Keratinocyte (primary cell): ENCODE measurements around the gene STON2. TPM values are rescaled to one million over a fixed set of nuclear protein-coding genes. Genes with fewer than 3 reads are reported as not detected.

Experiments used
- DNase-seq: peaks from one replicate; pipeline ENCODE4 v3.0.0-alpha.2; 2011; ENCODE audit warnings: low read depth, missing footprints, low spot score
- FAIRE-seq: peaks from 2 replicates; lab custom pipeline; 2011; peaks lifted over from hg19 to GRCh38; lab: Jason Lieb, UNC
- H2AFZ ChIP-seq: 2 replicates; pipeline ENCODE4 v1.6.0; 2012; ENCODE audit warnings: low read length, control low read depth, inconsistent platforms; ENCODE audit not compliant: control insufficient read depth
- H3K27ac ChIP-seq: 2 replicates; pipeline ENCODE4 v1.5.1; 2011; ENCODE audit warnings: low read length; ENCODE audit not compliant: control insufficient read depth, insufficient read depth
- H3K27me3 ChIP-seq: 3 replicates; pipeline ENCODE4 v1.6.0; 2011; ENCODE audit warnings: low read length; ENCODE audit not compliant: control insufficient read depth, insufficient read depth; ENCODE audit errors: extremely low read depth
- H3K36me3 ChIP-seq, 2 experiments: 2 replicates in 1 of 2; 3 replicates in 1 of 2; pipeline ENCODE4 v1.5.1; 2011; ENCODE audit warnings: low read length in 2 of 2, mild to moderate bottlenecking in 1 of 2; ENCODE audit not compliant: control insufficient read depth in 2 of 2, insufficient read depth in 2 of 2; ENCODE audit errors: extremely low read depth in 1 of 2
- H3K4me1 ChIP-seq: 3 replicates; pipeline ENCODE4 v1.5.1; 2011; ENCODE audit warnings: low read length; ENCODE audit not compliant: control insufficient read depth, insufficient read depth; ENCODE audit errors: extremely low read depth
- H3K4me2 ChIP-seq: 3 replicates; pipeline ENCODE4 v1.6.0; 2011; ENCODE audit warnings: low read depth, low read length; ENCODE audit not compliant: control insufficient read depth, insufficient read depth; ENCODE audit errors: extremely low read depth
- H3K4me3 ChIP-seq, 3 experiments: fragments of 200-600 bp in 1 of 3; sonication (generic) in 1 of 3; 2 replicates in 2 of 3; 3 replicates in 1 of 3; pipeline ENCODE4 v1.5.1; 2011 to 2016; ENCODE audit warnings: low read length in 3 of 3, mild to moderate bottlenecking in 3 of 3, control low read depth in 2 of 3, inconsistent platforms in 1 of 3, low read depth in 1 of 3, mixed read lengths in 1 of 3, mixed run types in 1 of 3, moderate library complexity in 1 of 3; ENCODE audit not compliant: control insufficient read depth in 2 of 3, insufficient read depth in 2 of 3; ENCODE audit errors: extremely low read depth in 1 of 3
- H3K79me2 ChIP-seq: 2 replicates; pipeline ENCODE4 v1.6.0; 2012; ENCODE audit warnings: low read length; ENCODE audit not compliant: control insufficient read depth, insufficient read depth
- H3K9ac ChIP-seq: 3 replicates; pipeline ENCODE4 v1.6.0; 2011; ENCODE audit warnings: low read length; ENCODE audit not compliant: control insufficient read depth, insufficient read depth; ENCODE audit errors: extremely low read depth
- H3K9me1 ChIP-seq: 3 replicates; pipeline ENCODE4 v1.6.0; 2011; ENCODE audit warnings: low read length; ENCODE audit not compliant: control insufficient read depth, insufficient read depth; ENCODE audit errors: extremely low read depth
- H3K9me3 ChIP-seq: 2 replicates; pipeline ENCODE4 v1.5.1; 2012; ENCODE audit warnings: low read depth, low read length; ENCODE audit not compliant: control insufficient read depth
- H4K20me1 ChIP-seq: 3 replicates; pipeline ENCODE4 v1.6.0; 2011; ENCODE audit warnings: low read length; ENCODE audit not compliant: control insufficient read depth, insufficient read depth; ENCODE audit errors: extremely low read depth
- EZH2 ChIP-seq: IDR thresholded peaks from one replicate; pipeline ENCODE4 v1.6.1; 2012; ENCODE audit warnings: inconsistent platforms, mild to moderate bottlenecking, low read length, moderate library complexity
- dilution Hi-C: fragments of 300-500 bp; cut with MboI; formaldehyde crosslinking; loops from one replicate; pipeline ENCODE4 v1.7.0; 2020; ENCODE audit warnings: low sequenced_read_pairs; ENCODE audit not compliant: extremely low pct_ligation_motif_present
- polyA plus RNA-seq, 5 experiments: library from polyadenylated mRNA; depleted of rRNA in 3 of 5; stranded (reverse) in 3 of 5; stranded (forward) in 1 of 5; unstranded in 1 of 5; fragments of >200 nt; gene quantifications; 1 replicate in 1 of 5; 2 replicates in 3 of 5; 3 replicates in 1 of 5; pipeline versions ENCODE4 v1.2.1 to v1.2.3, GENCODE V29; 2011 to 2012; ENCODE audit warnings: missing spikeins in 2 of 5, low read depth in 1 of 5, low replicate concordance in 1 of 5
- TF ChIP-seq, protein P1 (sequence below), 3 experiments: IDR thresholded peaks in 1 of 3; conservative IDR thresholded peaks in 1 of 3; optimal IDR thresholded peaks in 1 of 3; 2 replicates in 2 of 3; 3 replicates in 1 of 3; pipeline versions ENCODE3 to v1.5.1; 2011; ENCODE audit warnings: low read length in 3 of 3, mild to moderate bottlenecking in 3 of 3, moderate library complexity in 2 of 3, control low read depth in 1 of 3, inconsistent platforms in 1 of 3; ENCODE audit not compliant: insufficient read depth in 2 of 3; ENCODE audit errors: extremely low read depth in 1 of 3

The STON2 gene
- polyA plus RNA-seq, 1 donor (not counting 4 experiments of a cell fraction or from before 2014, with no cell fraction given), result 82.3 TPM

GRCh38 chr14:81319314-81319713, 80.8 kb downstream of the STON2 start:
- Histone ChIP-seq H3K4me2 (no peak overlapping the region), H3K9me1 (peaks cover 8% of the 10 kb centered on the region), H3K36me3 (peaks cover 7 to 18% of the 10 kb centered on the region in 2 experiments), H3K4me1 (peaks cover 49% of the 10 kb centered on the region), H3K27me3 (no peaks in the 10 kb centered on the region), H3K4me3 (no peak overlapping the region), H3K9me3 (no peaks in the 10 kb centered on the region), H4K20me1 (peaks cover 9% of the 10 kb centered on the region), H3K27ac (no peak overlapping the region), H3K9ac (no peak overlapping the region), H2AFZ (no peak overlapping the region), H3K79me2 (peaks cover 96% of the 10 kb centered on the region)
- TF ChIP-seq EZH2, result no peak
- TF ChIP-seq, protein P1, sequence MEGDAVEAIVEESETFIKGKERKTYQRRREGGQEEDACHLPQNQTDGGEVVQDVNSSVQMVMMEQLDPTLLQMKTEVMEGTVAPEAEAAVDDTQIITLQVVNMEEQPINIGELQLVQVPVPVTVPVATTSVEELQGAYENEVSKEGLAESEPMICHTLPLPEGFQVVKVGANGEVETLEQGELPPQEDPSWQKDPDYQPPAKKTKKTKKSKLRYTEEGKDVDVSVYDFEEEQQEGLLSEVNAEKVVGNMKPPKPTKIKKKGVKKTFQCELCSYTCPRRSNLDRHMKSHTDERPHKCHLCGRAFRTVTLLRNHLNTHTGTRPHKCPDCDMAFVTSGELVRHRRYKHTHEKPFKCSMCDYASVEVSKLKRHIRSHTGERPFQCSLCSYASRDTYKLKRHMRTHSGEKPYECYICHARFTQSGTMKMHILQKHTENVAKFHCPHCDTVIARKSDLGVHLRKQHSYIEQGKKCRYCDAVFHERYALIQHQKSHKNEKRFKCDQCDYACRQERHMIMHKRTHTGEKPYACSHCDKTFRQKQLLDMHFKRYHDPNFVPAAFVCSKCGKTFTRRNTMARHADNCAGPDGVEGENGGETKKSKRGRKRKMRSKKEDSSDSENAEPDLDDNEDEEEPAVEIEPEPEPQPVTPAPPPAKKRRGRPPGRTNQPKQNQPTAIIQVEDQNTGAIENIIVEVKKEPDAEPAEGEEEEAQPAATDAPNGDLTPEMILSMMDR (optimal IDR thresholded peaks at IDR 0.05 in 1 of 3, IDR thresholded peaks at IDR 0.05 in 1 of 3, conservative IDR thresholded peaks at IDR 0.05 in 1 of 3; ENCODE audit: extremely low read depth in 1 of 3, insufficient read depth in 2 of 3, low read length in 3 of 3), result no peak
- no peak for DNase-seq
- dilution Hi-C loops, result no loop called here
- FAIRE-seq, result no peak

GRCh38 chr14:81315341-81315740, 84.8 kb downstream of the STON2 start:
- peak; percentile 59 for FAIRE-seq
- no peaks in the 10 kb centered on the region for H3K9me3 ChIP-seq
- dilution Hi-C loops, result no loop called here
- H3K27me3 ChIP-seq, result no peaks in the 10 kb centered on the region
- H3K9me1 ChIP-seq, result peaks cover 3% of the 10 kb centered on the region
- no peak overlapping the region for H3K4me3 ChIP-seq
- H3K9ac ChIP-seq, result no peak overlapping the region
- peak overlapping the region; percentile 89 for H3K4me2 ChIP-seq
- H4K20me1 ChIP-seq, result peaks cover 3% of the 10 kb centered on the region
- no peak for TF ChIP-seq EZH2
- TF ChIP-seq, protein P1 (optimal IDR thresholded peaks at IDR 0.05 in 1 of 3, IDR thresholded peaks at IDR 0.05 in 1 of 3, conservative IDR thresholded peaks at IDR 0.05 in 1 of 3; ENCODE audit: extremely low read depth in 1 of 3, insufficient read depth in 2 of 3, low read length in 3 of 3), result no peak
- H3K36me3 ChIP-seq, result peaks cover 7 to 13% of the 10 kb centered on the region in 2 experiments
- H3K79me2 ChIP-seq, result peaks cover 77% of the 10 kb centered on the region
- H2AFZ ChIP-seq, result no peak overlapping the region
- peaks cover 59% of the 10 kb centered on the region for H3K4me1 ChIP-seq
- no peak for DNase-seq
- H3K27ac ChIP-seq, result peak overlapping the region; percentile 32
